ENCODE results near the gene MLLT1.
A peak's percentile ranks its signal among the peaks of the same experiment; 100 is the strongest.

MLLT1 gene

GRCh38 chr19:6212403-6213265 is 67.1 kb downstream of the MLLT1 start:
- no peak for FAIRE-seq
- DNase-seq (ENCODE audit: insufficient read length, low spot score), result no peak

- FAIRE-seq (no peak), DNase-seq (ENCODE audit: insufficient read length, low spot score) (no peak)
Observed at GRCh38 chr19:6211632-6212402, 68.0 kb downstream of the MLLT1 start.

GRCh38 chr19:6210721-6211600 is 68.8 kb downstream of the MLLT1 start:
- DNase-seq (ENCODE audit: insufficient read length, low spot score), result no peak
- FAIRE-seq, result no peak

GRCh38 chr19:6210091-6210490 is 69.7 kb downstream of the MLLT1 start:
- DNase-seq (ENCODE audit: insufficient read length, low spot score) (no peak), FAIRE-seq (no peak)

- FAIRE-seq, result no peak
- no peak for DNase-seq (ENCODE audit: insufficient read length, low spot score)
Observed at GRCh38 chr19:6209680-6210079, 70.1 kb downstream of the MLLT1 start.

GRCh38 chr19:6209233-6209632 is 70.5 kb downstream of the MLLT1 start:
- DNase-seq (ENCODE audit: insufficient read length, low spot score), result no peak
- FAIRE-seq, result no peak

- FAIRE-seq (no peak), DNase-seq (ENCODE audit: insufficient read length, low spot score) (no peak)
Observed at GRCh38 chr19:6204866-6205723, 74.7 kb downstream of the MLLT1 start.

- FAIRE-seq (no peak), DNase-seq (ENCODE audit: insufficient read length, low spot score) (no peak)
Observed at GRCh38 chr19:6204212-6204611, 75.6 kb downstream of the MLLT1 start.

GRCh38 chr19:6199240-6199994 is 80.4 kb downstream of the MLLT1 start:
- FAIRE-seq, result peak; percentile 98

GRCh38 chr19:6198896-6199239 is 80.9 kb downstream of the MLLT1 start:
- DNase-seq (ENCODE audit: insufficient read length, low spot score), result no peak
- no peak for FAIRE-seq

More at GRCh38 chr19:6199240-6199994, 80.4 kb downstream of the MLLT1 start:
- DNase-seq (ENCODE audit: insufficient read length, low spot score), result peak; percentile 83

- FAIRE-seq, result no peak
- DNase-seq (ENCODE audit: insufficient read length, low spot score), result no peak
Observed at GRCh38 chr19:6196361-6196760, 83.4 kb downstream of the MLLT1 start.

GRCh38 chr19:6188811-6189210 is 91.0 kb downstream of the MLLT1 start:
- no peak for FAIRE-seq
- no peak for DNase-seq (ENCODE audit: insufficient read length, low spot score)

- DNase-seq (ENCODE audit: insufficient read length, low spot score) (no peak), FAIRE-seq (no peak)
Observed at GRCh38 chr19:6187374-6187773, 92.4 kb downstream of the MLLT1 start.

GRCh38 chr19:6185835-6186834 is 93.6 kb downstream of the MLLT1 start:
- FAIRE-seq, result no peak
- no peak for DNase-seq (ENCODE audit: insufficient read length, low spot score)

- DNase-seq (ENCODE audit: insufficient read length, low spot score) (no peak), FAIRE-seq (no peak)
Observed at GRCh38 chr19:6185093-6185834, 94.5 kb downstream of the MLLT1 start.

- DNase-seq (ENCODE audit: insufficient read length, low spot score) (no peak), FAIRE-seq (no peak)
Observed at GRCh38 chr19:6181119-6181518, 98.7 kb downstream of the MLLT1 start.

GRCh38 chr19:6173190-6173589 is 106.6 kb downstream of the MLLT1 start:
- FAIRE-seq (no peak), DNase-seq (ENCODE audit: insufficient read length, low spot score) (no peak)

All from GM19239 (cell line).